IMR-90 (cell line): Measurements from ENCODE around the gene CHPT1. TPM values are rescaled to one million over a fixed set of nuclear protein-coding genes. Genes with fewer than 3 reads are reported as not detected.

ENCODE experiments used
- ATAC-seq: fragments of 200-7000 bp; cut with Tn5 transposase; 2 replicates; pipeline ENCODE4 v1.9.1; 2020; ENCODE audit warnings: low read depth, mild to moderate bottlenecking, moderate library complexity
- BruUV-seq: library from RNA; stranded (reverse); fragments of 400-500 nt; replicated peaks from 2 replicates; lab custom pipeline; 2021; lab: Mats Ljungman, UMichigan
- CTCF ChIA-PET: fragments of 300-600 bp; formaldehyde crosslinking; extraction: SDS; loops from one replicate; lab custom pipeline; 2021; ENCODE audit warnings: antibody characterized with exemption; lab: Yijun Ruan, JAX
- POLR2A ChIA-PET: fragments of 300-600 bp; sonication (Branson Sonifier 250); formaldehyde crosslinking; loops from one replicate; lab custom pipeline; 2022; ENCODE audit warnings: antibody characterized with exemption; ENCODE audit not compliant: unreplicated experiment; lab: Charles Lee
- DNase-seq: peaks from one replicate; pipeline ENCODE4 v3.0.0; 2013
- H2AFZ ChIP-seq: replicated peaks from 2 replicates; pipeline ENCODE3; 2013; ENCODE audit warnings: low read length, mild to moderate bottlenecking; ENCODE audit not compliant: poor library complexity
- H2AK5ac ChIP-seq: 2 replicates; pipeline ENCODE4 v1.6.1; 2013; ENCODE audit warnings: low read depth, low read length, inconsistent platforms
- H2AK9ac ChIP-seq: replicated peaks from 2 replicates; pipeline ENCODE3; 2013; ENCODE audit warnings: mild to moderate bottlenecking, low read depth, low read length, moderate library complexity; ENCODE audit not compliant: poor library complexity
- H2BK120ac ChIP-seq: 2 replicates; pipeline ENCODE4 v1.6.1; 2013; ENCODE audit warnings: low read depth, low read length, inconsistent platforms
- H2BK15ac ChIP-seq: 3 replicates; pipeline ENCODE4 v1.6.1; 2013; ENCODE audit warnings: low read depth, low read length, inconsistent platforms
- H2BK20ac ChIP-seq: 2 replicates; pipeline ENCODE4 v1.6.1; 2013; ENCODE audit warnings: low read depth, mild to moderate bottlenecking, inconsistent platforms, low read length, moderate library complexity
- H2BK5ac ChIP-seq: 2 replicates; pipeline ENCODE4 v1.6.1; 2013; ENCODE audit warnings: mild to moderate bottlenecking, low read depth, low read length, inconsistent platforms; ENCODE audit not compliant: poor library complexity, severe bottlenecking
- H3K14ac ChIP-seq: replicated peaks from 2 replicates; pipeline ENCODE4 v1.6.1; 2013; ENCODE audit warnings: low read depth, low read length, inconsistent platforms
- H3K18ac ChIP-seq: 2 replicates; pipeline ENCODE4 v1.6.1; 2013; ENCODE audit warnings: low read depth, low read length, control low read depth
- H3K23ac ChIP-seq: 2 replicates; pipeline ENCODE4 v1.6.1; 2013; ENCODE audit warnings: low read depth, low read length, inconsistent platforms
- H3K27ac ChIP-seq: 2 replicates; pipeline ENCODE4 v1.5.1; 2013; ENCODE audit warnings: mild to moderate bottlenecking, control low read depth, low read length; ENCODE audit not compliant: insufficient read depth
- H3K27me3 ChIP-seq: 2 replicates; pipeline ENCODE4 v1.6.1; 2013; ENCODE audit warnings: low read length; ENCODE audit not compliant: control insufficient read depth, insufficient read depth
- H3K36me3 ChIP-seq: 2 replicates; pipeline ENCODE4 v1.6.1; 2013; ENCODE audit warnings: low read length, mixed read lengths; ENCODE audit not compliant: control insufficient read depth, insufficient read depth
- H3K4ac ChIP-seq: 2 replicates; pipeline ENCODE4 v1.6.1; 2013; ENCODE audit warnings: low read depth, low read length, inconsistent platforms
- H3K4me1 ChIP-seq: 2 replicates; pipeline ENCODE4 v1.6.1; 2013; ENCODE audit warnings: low read length, mixed read lengths; ENCODE audit not compliant: control insufficient read depth, insufficient read depth
- H3K4me2 ChIP-seq: 2 replicates; pipeline ENCODE4 v1.6.1; 2013; ENCODE audit warnings: low read depth, mild to moderate bottlenecking, control low read depth, low read length, moderate library complexity
- H3K4me3 ChIP-seq: 2 replicates; pipeline ENCODE4 v1.5.1; 2013; ENCODE audit warnings: low read depth, mild to moderate bottlenecking, control low read depth, low read length, moderate library complexity; ENCODE audit not compliant: insufficient read depth
- H3K56ac ChIP-seq: 2 replicates; pipeline ENCODE4 v1.6.1; 2013; ENCODE audit warnings: low read length, inconsistent platforms; ENCODE audit not compliant: insufficient read depth; ENCODE audit errors: extremely low read depth
- H3K79me1 ChIP-seq, 2 experiments: 2 replicates each; pipeline ENCODE4 v1.6.1; 2013; ENCODE audit warnings: low read length in 2 of 2, inconsistent platforms in 1 of 2, low read depth in 1 of 2
- H3K9ac ChIP-seq: 2 replicates; pipeline ENCODE4 v1.6.1; 2013; ENCODE audit warnings: low read depth, low read length, control low read depth
- H3K9me1 ChIP-seq: 2 replicates; pipeline ENCODE4 v1.6.1; 2013; ENCODE audit warnings: low read length, inconsistent platforms; ENCODE audit not compliant: insufficient read depth
- H3K9me3 ChIP-seq: 2 replicates; pipeline ENCODE4 v1.6.1; 2013; ENCODE audit warnings: low read length; ENCODE audit not compliant: control insufficient read depth, insufficient read depth
- H4K20me1 ChIP-seq: 2 replicates; pipeline ENCODE4 v1.6.1; 2013; ENCODE audit warnings: low read length, inconsistent platforms; ENCODE audit not compliant: insufficient read depth
- H4K5ac ChIP-seq: 2 replicates; pipeline ENCODE4 v1.6.1; 2013; ENCODE audit warnings: mild to moderate bottlenecking, low read depth, low read length, control low read depth
- H4K8ac ChIP-seq, 2 experiments: 2 replicates each; pipeline ENCODE4 v1.6.1; 2013; ENCODE audit warnings: low read depth in 2 of 2, low read length in 2 of 2, control low read depth in 1 of 2, inconsistent platforms in 1 of 2
- H4K91ac ChIP-seq: 2 replicates; pipeline ENCODE4 v1.6.1; 2013; ENCODE audit warnings: low read depth, low read length, inconsistent platforms; ENCODE audit not compliant: insufficient read depth
- BHLHE40 ChIP-seq: fragments of 150-350 bp; IDR thresholded peaks from 2 replicates; pipeline ENCODE4 v1.6.1; 2016; ENCODE audit warnings: mild to moderate bottlenecking, low read depth, low read length
- CEBPB ChIP-seq: IDR thresholded peaks from 2 replicates; pipeline ENCODE4 v1.6.1; 2012; ENCODE audit warnings: low read depth, low read length, improper control_type of control experiment
- CHD1 ChIP-seq: IDR thresholded peaks from 2 replicates; pipeline ENCODE4 v1.6.1; 2012; ENCODE audit warnings: low read depth, low read length, improper control_type of control experiment
- FOS ChIP-seq: fragments of 150-350 bp; IDR thresholded peaks from 2 replicates; pipeline ENCODE4 v1.6.1; 2016; ENCODE audit warnings: low read depth, low read length
- MAZ ChIP-seq: IDR thresholded peaks from 2 replicates; pipeline ENCODE4 v1.6.1; 2012; ENCODE audit warnings: low read depth, mild to moderate bottlenecking, low read length, improper control_type of control experiment, moderate library complexity, borderline replicate concordance
- SMC3 ChIP-seq: fragments of 150-350 bp; IDR thresholded peaks from 2 replicates; pipeline ENCODE4 v1.6.1; 2016; ENCODE audit warnings: low read depth, mild to moderate bottlenecking, antibody characterized with exemption, low read length, moderate library complexity
- WGBS, 2 experiments: methylation state at CpG; one replicate each; pipeline versions ENCODE4 v1.1.5 to v1.1.7; 2013; ENCODE audit warnings: missing lambda C conversion rate in 2 of 2; ENCODE audit not compliant: insufficient read length in 1 of 2; ENCODE audit errors: extremely low coverage in 2 of 2; 5-methylcytosine and 5-hydroxymethylcytosine counted together
- dilution Hi-C: fragments of 300-500 bp; cut with HindIII; formaldehyde crosslinking; loops from one replicate; pipeline ENCODE4 v1.14.3; 2018; ENCODE audit warnings: low sequenced_read_pairs; ENCODE audit not compliant: unreplicated experiment
- in situ Hi-C: fragments of 300-500 bp; cut with MboI; formaldehyde crosslinking; loops from 3 replicates; pipeline ENCODE4 v1.14.3; 2019; ENCODE audit warnings: low sequenced_read_pairs, inconsistent platforms, mixed read lengths
- intact Hi-C: fragments of 100-400 bp; cut with micrococcal nuclease; formaldehyde crosslinking; loops from 2 replicates; pipeline ENCODE4 v1.10.0; 2022
- polyA plus RNA-seq, 3 experiments: library from polyadenylated mRNA; depleted of rRNA; stranded (reverse); fragments of >200 nt; gene quantifications; 2 replicates each; pipeline ENCODE4 v1.2.3, GENCODE V29; 2012; ENCODE audit warnings: low replicate concordance in 1 of 3
- total RNA-seq: library from RNA; depleted of rRNA; stranded (reverse); fragments of >200 nt; gene quantifications from 2 replicates; pipeline ENCODE4 v1.2.3, GENCODE V29; 2012
- TF ChIP-seq, protein P1 (sequence below): fragments of 150-350 bp; IDR thresholded peaks from 2 replicates; pipeline ENCODE4 v1.6.1; 2016; ENCODE audit warnings: low read depth, mild to moderate bottlenecking, low read length, moderate library complexity, borderline replicate concordance

CHPT1 gene
- total and polyA plus RNA-seq, 2 of the 4 experiments (the other 2 are of a cell fraction), result 8.1 to 11.7 TPM

DNA sequence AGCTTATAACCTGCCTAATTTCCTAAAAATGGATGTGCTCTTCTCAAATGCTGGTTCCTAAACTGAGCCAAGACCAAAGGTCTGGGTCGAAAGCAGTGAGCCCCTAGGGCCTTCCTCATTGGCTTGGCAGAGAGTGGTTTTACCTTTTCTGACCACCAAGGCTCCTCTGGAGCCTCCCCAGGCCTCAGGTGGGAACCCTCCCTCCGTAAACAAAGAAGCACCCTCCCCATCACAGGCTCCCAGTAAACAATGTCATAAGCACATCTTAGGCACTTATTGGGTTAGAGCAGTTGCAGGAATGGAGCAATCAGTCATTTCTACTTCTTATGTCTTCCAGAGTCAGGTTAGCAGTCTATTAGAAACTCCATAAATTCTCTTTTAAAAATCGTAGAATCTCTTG, 6.0 kb downstream of the CHPT1 start:
- no peak overlapping the region for H3K27ac ChIP-seq
- H3K23ac ChIP-seq, result no peak overlapping the region
- H2BK20ac ChIP-seq, result no peak overlapping the region
- H4K91ac ChIP-seq, result no peak overlapping the region
- no peak overlapping the region for H3K18ac ChIP-seq
- in situ Hi-C loops, result no loop called here
- H2AK9ac ChIP-seq, result no peak overlapping the region
- peaks cover 4% of the 10 kb centered on the region; the same call in 1 of the 2 replicates for H4K20me1 ChIP-seq
- H3K9ac ChIP-seq, result no peak overlapping the region
- no peak overlapping the region for H3K14ac ChIP-seq
- ATAC-seq (no peak), DNase-seq (no peak)
- H3K9me3 ChIP-seq, result no peaks in the 10 kb centered on the region
- no peak overlapping the region for H3K4ac ChIP-seq
- dilution Hi-C loops, result no loop called here
- no peaks in the 10 kb centered on the region for H3K27me3 ChIP-seq
- intact Hi-C loops, result no loop called here
- no peak overlapping the region for H4K8ac ChIP-seq
- no peak overlapping the region for H2BK15ac ChIP-seq
- CTCF ChIA-PET, result no interaction called here
- WGBS, 2 experiments, result no CpG with 5 or more reads among the region's 3 CpGs
- no peaks in the 10 kb centered on the region for H3K4me1 ChIP-seq
- H3K79me1 ChIP-seq, result peaks cover 14 to 30% of the 10 kb centered on the region in 2 experiments; a peak in 3 of 4 replicates
- H3K9me1 ChIP-seq, result no peaks in the 10 kb centered on the region
- no peak overlapping the region for H3K4me3 ChIP-seq
- H3K4me2 ChIP-seq, result no peak overlapping the region
- BruUV-seq, result no TSS peak
- no peak overlapping the region for H2AFZ ChIP-seq
- H2BK5ac ChIP-seq, result no peak overlapping the region
- H3K56ac ChIP-seq, result no peak overlapping the region
- TF ChIP-seq MAZ, result no peak
- TF ChIP-seq, protein P1, sequence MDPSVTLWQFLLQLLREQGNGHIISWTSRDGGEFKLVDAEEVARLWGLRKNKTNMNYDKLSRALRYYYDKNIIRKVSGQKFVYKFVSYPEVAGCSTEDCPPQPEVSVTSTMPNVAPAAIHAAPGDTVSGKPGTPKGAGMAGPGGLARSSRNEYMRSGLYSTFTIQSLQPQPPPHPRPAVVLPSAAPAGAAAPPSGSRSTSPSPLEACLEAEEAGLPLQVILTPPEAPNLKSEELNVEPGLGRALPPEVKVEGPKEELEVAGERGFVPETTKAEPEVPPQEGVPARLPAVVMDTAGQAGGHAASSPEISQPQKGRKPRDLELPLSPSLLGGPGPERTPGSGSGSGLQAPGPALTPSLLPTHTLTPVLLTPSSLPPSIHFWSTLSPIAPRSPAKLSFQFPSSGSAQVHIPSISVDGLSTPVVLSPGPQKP, result no peak
- TF ChIP-seq CEBPB, result no peak
- TF ChIP-seq FOS, result no peak
- TF ChIP-seq SMC3, result no peak
- TF ChIP-seq CHD1, result no peak
- TF ChIP-seq BHLHE40, result no peak
- no peak overlapping the region for H4K5ac ChIP-seq
- POLR2A ChIA-PET, result no interaction called here
- no peaks in the 10 kb centered on the region for H3K36me3 ChIP-seq
- no peak overlapping the region for H2BK120ac ChIP-seq
- no peak overlapping the region for H2AK5ac ChIP-seq
